HG03108 (cell line): Measurements from ENCODE around the gene CNKSR3.

Experiments
- ATAC-seq: cut with Tn5 transposase; IDR thresholded peaks from one replicate; pipeline ENCODE4 v1.9.1; 2021; ENCODE audit warnings: moderate library complexity; ENCODE audit not compliant: unreplicated experiment

CNKSR3 gene

DNA sequence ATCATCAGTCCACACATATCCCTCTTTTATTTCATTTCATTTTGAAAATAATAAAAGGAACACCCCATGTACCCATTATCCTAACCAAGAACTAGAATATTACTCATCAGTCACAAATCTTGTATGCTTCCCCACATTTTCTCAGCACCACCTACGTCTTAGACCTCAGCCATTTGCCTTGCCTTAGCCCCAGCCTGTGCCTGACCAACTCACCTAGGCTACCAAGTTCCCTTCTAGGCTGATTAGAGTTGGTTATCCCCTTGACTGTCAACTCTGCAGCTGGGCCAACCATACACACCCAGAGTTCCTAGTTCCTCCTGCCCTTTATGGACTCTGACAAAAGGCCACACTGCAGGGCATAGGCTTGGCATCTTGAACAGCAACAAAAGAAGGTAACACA is 120.5 kb downstream of the CNKSR3 start:
- no peak for ATAC-seq

DNA sequence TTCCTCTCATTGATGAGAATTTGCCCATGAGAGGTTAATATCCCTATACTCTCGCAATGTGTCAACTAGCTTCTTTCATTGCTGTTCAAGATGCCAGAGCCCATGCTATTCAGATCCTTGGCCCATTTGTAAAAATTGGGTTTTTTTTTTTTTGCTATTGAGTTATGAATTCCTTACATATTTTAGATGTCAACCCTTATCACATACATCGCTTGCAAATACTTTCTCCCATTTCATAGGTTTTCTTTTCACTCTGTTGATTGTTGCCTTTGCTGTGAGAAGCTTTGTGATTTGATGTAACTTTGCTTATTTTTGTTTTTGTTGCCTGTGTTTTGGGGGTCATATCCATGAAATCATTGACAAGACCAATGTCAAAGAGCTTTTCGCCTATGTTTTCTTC is 121.7 kb downstream of the CNKSR3 start:
- no peak for ATAC-seq

DNA sequence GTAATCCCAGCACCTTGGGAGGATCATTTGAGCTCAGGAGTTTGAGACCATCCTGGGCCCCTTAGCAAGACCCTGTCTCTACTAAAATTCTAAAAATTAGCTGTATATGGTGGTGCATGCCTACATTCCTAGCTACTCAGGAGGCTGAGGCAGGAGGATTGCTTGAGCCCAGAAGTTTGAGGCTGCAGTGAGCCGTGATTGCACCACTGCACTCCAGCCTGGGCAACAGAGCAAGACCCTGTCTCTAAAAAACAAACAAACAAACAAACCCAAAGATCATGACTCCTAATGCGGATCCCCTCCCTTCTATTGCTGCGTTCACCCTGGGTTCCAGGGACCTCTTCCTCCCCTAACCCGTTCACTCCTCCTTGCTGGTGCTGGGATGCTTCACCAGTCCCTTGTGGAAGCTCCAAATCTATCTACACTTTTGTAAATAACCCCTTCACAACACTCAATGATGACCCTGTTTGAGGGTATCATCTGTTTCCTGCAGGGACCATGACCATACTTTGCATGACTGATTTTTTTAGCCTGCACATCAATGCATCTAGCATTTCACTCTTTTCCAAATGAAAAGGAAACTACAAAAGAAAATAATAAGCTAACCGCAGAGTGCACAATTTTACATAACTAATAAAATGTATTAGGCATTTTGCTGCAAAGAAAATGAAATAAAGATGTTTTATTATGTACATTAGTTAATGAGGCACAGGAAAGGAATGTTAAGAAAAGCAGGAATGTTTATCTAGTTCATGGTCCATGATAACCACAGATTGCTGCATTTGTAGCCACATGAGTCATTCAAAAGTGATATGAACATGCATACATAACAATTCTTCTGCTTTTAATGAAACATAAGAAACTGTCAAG is 123.4 kb downstream of the CNKSR3 start:
- no peak for ATAC-seq

DNA sequence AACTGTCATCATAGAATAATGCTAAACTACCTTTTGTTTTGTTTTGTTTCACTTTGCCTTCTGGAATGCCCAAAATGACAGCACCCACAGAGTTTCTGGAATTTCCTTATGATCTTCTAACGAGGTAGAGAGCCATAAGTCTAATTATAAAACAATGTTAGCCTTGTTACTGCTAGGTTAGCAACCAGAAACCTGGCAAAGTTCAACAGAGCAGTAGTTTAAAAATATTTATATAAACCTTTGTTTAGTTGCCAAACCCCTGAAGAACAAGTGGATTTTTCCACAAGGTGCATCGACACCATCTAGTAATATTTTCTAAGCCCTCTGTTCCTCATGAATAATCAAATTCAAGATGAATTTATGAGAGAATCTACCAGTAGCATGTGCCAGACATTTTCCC is 126.3 kb downstream of the CNKSR3 start:
- ATAC-seq = no peak

DNA sequence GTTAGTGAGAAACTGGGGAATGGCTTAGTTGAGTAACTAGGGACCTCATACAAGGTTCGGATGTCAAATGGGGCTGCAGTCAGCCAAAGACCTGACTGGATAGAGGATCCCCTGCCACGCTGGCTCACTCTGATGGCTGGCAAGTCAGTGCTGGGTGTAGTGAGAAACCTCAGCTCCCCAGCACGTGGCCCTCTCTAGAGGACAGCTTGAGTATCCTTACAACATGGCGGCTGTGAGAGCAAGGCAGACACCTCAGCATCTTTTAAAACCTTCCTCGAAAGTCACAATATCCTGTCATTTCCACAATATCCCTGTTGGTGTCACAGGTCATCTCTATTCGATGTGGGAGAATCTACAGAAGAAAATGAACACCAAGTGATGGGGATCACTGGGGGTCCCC is 127.2 kb downstream of the CNKSR3 start:
- ATAC-seq = no peak

DNA sequence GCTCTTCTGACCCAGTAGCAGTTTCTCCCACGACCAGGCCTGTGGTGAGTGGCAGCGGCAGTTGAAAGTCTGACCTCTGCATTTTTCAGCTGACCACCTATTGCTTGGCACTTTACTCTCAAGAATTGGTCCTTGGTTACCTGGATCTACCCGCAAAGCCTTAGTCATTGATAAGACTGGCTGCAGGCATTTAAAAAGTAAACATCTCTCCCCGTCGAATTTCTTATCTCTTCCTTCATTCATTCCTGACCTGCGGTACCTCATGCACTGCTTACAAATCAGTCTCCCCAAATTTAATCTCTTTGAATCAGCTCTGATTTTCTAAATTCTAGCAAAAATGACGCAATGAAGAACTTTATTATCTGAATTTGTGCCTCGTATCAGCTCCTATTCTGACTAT is 127.7 kb downstream of the CNKSR3 start:
- ATAC-seq = no peak

DNA sequence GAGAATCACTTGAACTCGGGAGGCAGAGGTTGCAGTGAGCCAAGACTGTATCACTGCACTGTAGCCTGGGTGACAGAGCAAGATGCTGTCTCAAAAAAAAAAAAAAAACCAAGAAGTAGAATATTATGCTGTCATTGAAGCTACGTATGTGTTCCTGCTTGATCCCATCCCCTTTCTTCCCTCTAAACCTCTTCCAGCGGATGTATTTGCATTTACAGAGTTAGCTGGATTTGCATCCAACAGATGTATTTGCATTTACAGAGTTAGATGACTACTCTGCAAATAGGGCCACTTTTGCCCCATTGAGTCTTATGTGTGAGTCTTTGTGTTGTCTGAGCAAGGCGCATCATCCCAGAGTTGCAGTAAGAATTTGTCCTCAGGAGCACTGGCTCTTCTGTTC is 128.9 kb downstream of the CNKSR3 start:
- ATAC-seq = no peak

DNA sequence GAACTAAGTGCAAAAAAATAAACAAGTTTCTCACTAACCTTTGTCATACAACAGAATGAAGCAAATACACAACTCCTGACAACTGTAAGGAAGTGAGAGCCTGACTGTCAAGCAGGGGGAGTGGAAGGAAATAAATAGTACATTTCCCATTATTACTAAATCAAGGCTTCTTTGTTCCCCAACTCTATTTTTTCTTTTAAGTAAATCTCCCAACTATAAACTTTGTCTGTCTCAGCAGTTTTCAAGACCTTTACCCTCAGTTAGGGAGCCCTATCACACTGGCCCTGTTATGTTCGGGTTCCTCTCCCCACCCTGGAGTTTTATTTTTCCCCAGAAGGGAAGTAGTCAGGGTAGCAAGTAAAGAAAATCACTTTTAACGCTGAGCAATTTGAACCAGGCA is 129.7 kb downstream of the CNKSR3 start:
- ATAC-seq = no peak

DNA sequence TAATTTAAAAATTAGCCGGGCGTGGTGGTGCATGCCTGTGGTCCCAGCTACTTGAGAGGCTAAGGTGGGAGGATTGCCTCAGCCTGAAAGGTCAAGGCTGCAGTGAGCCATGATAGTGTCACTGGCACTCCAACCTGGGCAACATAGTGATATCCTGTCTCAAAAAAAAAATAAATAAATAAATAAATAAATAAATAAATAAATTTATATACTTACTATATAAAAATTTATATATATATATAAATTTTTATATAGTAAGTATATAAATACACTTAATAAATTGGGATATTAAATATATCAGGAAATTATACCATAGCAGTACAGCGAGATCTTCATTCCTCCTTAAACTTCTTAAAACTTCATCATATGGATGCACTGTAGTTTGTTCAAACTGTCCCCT is 130.9 kb downstream of the CNKSR3 start:
- no peak for ATAC-seq

DNA sequence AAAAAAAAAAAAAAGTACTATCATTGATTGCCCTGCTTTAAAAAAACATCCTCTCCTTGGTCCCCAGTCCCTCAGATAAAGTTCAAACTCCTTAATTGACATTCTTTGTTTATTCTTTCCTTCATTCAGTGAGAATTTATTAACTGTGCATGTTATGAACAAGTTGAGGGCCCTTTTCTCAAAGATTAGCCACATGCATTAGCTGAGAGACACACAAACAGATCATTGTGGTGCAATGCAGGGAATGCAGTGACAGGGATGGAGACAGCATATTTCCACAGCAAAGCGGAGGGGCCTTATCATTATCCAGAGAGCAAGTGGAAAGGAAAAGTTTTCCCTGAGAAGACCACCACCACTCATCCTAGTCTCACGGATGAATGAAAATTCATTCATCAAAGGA is 132.0 kb downstream of the CNKSR3 start:
- no peak for ATAC-seq

DNA sequence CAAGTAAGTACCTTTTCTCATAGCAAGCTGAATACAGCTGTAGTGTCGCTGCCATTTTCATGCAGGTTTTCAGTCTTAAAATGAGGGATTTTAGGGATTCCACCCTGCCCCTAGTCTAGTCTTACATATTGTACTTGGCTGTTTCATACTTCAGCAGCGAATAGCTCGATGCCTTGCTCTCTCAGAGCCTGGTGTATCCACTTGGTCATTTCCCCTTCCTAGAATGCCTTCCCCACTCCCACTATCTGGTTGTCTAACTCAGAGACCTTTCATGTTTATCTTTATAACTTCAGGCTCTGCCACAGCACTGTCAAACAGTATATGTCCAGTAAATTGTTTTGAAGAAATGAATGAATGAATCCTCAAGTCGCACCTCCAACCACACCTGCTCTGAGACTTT is 132.8 kb downstream of the CNKSR3 start:
- no peak for ATAC-seq

DNA sequence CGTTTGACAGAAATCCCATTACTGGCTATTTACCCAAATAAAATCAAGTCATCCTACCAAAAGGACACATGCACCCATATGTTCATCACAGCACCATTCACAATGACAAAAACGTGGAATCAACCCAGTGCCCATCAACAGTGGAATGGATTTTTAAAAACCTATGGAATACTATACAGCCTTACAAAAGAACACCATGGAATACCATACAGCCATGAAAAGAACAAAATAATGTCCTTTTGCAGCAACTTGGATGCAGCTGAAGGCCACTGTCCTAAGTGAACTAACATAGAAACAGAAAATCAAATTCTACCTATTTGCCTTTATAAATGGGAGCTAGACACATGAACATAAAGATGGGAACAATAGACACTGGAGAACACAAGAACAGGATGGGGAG is 136.5 kb downstream of the CNKSR3 start:
- ATAC-seq = no peak

DNA sequence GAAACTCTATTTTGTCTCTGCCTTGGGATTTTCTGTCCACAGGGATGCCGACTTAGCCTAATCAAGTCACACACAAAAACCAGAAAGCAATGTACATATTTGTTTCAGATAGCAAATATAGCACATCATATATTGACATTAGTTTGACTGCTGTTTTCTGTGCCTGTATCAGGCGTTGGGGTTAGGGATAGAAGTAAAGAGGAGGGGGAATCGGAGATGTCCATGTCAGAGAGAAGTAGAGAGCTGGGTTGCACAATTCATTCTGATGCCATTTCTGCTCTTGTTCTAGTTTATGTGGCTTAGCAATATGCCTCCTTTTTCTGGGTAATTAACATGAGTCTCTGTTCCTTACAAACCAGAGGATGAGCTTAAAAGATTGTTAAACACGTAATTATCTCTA is 139.2 kb downstream of the CNKSR3 start:
- ATAC-seq = no peak

DNA sequence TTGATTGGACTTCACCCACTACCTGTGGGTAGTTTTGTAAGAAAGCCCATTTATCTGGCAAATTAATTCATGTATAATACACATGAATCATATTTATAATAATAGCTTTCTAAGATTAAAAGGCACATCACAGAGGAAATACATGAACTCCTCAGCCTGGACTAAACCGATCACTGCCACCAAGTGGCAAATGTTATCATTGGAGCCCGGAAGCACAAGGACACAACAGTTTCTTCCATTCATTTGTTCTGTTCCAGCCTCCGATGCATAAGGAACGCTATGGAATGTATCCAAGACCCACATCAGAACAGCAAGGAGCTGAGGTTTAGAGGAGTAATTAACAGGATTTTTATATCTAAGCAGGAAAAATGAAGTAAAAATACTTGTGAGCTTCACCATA is 139.9 kb downstream of the CNKSR3 start:
- peak; percentile 67 for ATAC-seq

DNA sequence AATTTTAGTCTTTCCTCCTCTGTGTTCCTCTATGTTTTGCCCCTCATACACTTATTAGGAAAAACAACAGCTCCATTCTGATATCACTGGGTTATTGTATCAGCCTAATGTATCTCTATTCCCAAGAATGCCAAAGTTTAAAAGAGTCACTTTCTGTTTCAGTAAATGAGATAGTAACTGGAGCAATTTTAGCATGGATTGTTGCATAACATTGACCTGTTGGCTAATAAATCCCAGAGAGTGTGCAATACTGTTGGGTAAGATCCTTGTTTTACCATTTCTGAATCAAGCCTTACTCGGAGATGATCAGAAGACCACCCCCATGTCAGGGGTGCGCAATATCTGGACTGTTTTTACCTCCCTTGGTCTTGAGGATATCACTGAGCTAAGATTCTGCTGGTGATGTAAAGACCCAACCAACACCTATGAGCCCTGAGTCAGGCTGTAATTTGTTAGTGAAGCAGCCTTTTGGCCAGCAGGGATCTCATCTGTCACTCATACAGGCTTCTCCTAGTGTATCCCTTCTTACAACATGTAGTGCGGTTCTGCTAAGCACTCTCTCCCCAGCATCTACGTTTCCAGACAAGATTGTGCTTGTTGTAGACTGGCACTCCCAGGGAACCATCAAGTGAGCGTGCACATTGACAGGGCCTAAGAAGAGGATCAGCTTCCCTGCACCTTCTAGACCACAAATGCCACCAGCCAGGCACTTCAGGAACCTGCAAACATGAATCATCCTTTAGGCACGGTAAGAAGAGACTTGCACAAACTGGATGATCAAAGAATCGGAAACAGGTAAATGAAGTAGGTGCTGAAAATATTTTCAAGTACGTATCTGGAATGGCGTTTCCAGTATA is 142.4 kb downstream of the CNKSR3 start:
- ATAC-seq = no peak

DNA sequence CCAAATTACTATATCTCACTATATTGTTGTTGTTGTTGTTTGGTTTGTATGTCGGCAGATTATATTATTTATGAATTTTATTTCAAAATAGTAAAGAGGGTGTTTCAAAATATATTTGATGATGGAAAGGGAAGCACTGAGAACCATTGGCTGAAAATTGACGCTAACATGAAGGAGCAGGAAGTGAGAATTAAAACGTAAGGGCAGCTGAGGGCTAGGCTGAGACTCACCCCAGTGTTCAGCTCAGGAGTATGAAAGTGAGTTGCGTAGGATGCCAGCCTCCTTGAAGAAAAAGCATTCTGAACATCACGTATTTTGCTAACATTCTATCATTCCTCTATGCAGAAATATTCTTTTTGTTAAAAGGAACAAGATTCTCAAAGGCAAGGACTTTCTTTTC is 143.1 kb downstream of the CNKSR3 start:
- no peak for ATAC-seq

DNA sequence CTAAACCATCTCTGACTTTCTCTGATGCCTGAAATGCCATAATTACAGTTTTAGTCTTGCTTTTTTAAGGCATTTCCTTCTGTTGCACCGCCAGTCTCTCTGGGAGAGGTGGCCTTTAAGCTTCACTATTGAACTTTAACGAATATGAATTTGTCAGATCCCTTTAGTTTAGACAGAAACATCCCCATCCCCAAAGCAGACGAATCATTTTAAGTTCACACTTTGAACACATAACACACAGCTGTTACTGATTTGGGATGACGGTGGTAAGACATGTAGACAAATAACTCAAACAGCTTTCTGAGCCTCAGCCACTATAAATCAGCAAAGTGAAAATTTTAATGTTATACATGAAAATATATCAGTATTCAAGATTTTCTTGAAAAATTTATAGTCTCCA is 146.7 kb downstream of the CNKSR3 start:
- ATAC-seq = no peak

DNA sequence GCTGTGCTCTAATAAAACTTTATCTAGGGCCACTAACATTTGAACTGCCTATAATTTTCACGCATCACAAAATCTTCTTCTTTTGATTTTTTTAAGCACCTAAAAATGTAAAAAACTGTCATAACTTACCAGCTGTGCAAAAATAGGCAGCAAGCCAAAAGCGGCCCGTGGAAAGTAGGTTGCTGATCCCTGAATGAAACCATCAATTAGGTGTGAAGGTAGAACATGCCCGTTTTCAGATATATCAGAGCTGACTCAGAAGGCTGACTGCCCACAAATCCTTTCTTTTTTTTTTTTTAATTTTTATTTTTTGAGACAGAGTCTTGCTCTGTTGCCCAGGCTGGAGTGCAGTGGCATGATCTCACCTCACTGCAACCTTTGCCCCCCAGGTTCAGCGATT is 149.0 kb downstream of the CNKSR3 start:
- no peak for ATAC-seq

DNA sequence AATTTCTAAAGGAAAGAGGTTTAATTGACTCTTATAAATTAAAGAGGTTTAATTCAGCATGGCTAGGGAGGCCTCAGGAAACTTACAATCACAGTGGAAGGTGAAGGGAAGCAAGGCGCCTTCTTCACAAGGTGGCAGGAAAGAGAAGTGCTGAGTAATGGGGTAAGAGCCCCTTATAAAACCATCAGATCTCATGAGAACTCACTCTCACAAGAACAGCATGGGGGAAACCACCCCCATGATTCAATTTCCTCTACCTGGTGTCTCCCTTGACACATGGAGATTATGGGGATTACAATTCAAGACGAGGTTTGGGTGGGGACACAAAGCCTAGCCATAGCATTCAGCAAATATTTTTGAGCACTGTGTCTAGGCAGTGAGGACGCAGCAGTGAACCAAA is 150.0 kb downstream of the CNKSR3 start:
- ATAC-seq = no peak

DNA sequence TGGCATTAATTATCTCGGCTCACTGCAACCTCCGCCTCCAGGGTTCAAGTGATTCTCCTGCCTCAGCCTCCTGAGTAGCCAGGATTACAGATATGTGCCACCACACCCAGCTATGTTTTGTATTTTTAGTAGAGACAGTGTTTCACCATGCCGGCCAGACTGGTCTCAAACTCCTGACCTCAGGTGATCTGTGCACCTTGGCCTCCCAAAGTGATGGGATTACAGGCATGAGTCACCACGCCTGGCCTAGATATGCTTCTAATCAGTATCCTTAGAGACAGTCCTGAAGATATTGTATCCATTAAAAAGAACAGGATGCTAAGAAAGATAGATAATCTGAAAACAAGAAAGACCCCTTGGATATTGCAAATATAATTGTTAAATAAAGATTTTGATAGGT is 150.8 kb downstream of the CNKSR3 start:
- ATAC-seq = no peak

DNA sequence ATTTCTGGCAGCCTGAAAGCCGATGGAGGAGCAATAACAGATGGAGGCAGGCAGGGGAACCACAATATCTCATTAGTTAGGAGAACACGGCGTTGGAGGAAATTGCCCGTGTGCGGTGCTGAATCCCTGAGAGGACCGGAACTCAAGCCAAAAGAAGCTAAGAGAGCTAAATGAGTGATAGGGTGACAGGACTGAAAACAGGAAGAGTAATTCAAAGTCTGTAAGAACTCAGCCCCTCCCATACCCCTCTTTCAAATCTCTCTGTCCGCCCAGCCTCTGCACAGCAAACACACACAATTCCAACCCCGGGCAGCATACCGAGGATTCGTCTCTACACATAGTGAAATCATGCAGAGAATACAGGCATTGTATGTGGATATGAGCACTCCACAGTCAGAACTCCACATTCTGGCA is 151.3 kb downstream of the CNKSR3 start:
- no peak for ATAC-seq

DNA sequence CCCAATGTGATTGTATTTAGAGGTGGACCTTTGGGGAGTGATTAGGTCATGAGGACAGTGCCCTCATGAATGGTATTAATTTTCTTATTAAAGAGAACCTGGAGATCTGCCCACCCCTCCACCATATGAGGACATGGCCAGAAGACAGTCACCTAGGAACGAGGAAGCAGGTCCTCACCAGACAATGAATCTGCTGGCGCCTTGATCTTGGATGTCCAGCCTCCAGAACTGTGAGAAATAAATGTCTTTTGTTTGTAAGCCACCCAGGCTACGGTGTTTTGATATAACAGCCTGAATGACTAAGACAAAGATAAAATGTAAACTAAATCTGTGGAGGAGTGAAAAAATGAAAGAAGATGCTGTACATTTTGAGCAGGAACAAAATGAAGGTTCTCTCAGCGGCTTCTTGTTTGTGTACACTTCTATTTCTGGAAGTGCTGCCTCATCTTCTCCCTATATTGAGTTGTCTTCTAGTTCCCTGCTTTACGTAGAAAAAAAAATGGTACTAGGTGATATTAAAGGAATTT is 152.4 kb downstream of the CNKSR3 start:
- no peak for ATAC-seq
